ENCODE results near the gene PLA2G12A.

The PLA2G12A gene

DNA sequence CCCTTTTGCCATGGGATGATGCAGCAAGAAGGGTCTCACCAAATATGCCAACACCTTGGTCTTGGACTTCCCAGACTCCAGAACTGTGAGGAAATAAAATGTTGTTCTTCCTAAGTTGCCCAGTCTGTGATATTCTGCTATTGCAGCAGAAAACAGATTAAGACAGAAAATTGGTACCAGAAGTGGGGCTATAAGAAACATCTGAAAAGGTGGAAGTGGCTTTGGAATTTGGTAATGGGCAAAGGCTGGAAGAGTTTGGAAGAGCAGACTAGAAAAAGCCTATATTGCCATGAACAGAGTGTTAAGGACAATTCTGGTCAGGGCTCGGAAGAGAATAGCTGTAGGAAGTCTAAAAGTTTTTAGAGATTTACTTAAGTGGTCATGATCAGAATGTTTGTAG, 54.0 kb downstream of the PLA2G12A start:
- DNase-seq = no peak

DNA sequence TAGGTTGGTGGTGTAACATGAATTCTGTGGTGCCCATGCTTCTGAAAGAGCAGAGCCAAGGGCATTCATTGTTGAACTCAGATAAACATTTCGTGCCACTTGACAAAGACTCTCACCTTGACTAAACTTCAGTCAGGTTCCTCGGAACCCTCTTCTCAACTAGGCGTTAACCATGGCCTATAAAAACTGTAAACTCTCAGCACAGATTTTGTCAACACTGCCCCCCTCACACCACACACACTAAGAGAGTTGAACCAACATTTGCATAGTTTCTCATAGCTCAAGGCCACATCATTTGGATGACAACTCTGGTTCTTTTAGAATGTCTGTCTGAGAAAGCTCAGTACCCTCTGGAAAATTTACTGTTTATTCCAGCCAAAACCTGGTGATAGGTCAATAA, 54.7 kb downstream of the PLA2G12A start:
- DNase-seq = no peak

DNA sequence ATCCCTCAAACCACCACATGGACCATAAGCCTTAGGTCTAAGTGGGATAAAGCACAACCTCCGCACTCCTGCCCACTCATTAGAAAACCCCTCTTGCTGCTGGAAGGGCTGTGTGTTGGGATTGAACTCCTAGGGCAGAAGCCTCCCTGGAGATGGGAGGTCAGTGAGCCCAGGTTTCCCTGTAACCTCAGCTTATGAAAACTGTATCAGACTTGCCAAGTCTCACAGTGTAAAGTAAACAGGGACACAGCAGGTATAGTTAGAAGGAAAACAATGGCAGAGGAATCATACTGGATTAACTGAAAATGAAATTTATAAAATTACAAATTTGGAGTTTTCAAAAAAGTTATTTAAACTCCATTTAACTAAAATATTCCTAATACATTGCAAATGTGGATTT, 56.6 kb downstream of the PLA2G12A start:
- no peak for DNase-seq

DNA sequence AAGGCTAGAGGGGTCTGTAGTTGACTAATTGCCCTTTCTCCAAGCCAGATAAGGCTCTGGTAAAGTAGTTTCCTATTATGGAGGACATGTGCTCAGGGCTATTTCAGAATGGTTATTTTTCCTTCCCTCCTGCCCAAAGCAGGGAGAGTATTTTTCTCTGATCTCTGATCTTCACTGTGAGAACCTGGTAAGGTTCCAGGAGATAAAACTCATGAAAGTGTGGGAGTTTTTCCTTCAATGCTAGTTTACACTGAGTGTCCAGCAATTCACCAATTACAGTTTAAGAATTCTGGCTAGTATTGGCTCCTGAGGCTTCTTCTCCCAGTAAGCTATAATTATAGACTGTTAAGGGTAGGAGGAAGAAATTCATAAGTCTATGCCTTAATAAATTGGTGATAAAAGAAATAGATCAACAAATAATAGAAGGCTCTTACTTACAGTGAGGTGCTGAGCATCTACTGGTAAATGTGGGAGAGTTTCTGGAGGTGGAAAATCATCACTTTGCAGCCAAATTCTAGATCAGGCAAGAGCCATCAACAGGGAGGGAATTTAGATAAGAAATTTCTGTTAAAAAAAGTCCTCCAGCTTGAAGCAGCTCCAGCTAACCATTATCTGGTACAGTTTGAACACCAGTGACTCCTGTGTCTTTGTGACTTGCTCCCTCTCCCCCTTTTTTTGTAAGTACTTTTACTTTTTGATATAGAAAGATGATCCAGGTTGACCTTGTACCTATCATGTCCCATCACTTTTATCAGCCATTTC, 57.5 kb downstream of the PLA2G12A start:
- no peak for DNase-seq

DNA sequence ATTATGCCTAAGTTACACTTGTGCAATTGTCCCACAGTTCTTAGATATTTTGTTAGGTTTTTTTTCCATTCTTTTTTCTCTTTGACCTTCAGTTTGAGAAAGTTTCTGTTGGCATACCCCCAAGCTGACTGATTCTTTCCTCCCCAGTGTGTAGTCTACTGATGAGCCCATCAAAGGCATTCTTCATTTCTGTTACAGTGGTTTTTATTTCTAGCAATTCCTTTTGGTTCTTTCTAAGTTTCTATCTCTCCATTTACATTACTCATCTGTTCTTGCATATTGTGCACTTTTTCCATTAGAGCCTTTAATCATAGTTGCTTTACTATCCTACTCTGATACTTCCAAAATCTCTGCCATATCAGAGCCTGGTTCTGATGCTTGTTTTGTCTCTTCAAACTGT, 58.5 kb downstream of the PLA2G12A start:
- DNase-seq = no peak

DNA sequence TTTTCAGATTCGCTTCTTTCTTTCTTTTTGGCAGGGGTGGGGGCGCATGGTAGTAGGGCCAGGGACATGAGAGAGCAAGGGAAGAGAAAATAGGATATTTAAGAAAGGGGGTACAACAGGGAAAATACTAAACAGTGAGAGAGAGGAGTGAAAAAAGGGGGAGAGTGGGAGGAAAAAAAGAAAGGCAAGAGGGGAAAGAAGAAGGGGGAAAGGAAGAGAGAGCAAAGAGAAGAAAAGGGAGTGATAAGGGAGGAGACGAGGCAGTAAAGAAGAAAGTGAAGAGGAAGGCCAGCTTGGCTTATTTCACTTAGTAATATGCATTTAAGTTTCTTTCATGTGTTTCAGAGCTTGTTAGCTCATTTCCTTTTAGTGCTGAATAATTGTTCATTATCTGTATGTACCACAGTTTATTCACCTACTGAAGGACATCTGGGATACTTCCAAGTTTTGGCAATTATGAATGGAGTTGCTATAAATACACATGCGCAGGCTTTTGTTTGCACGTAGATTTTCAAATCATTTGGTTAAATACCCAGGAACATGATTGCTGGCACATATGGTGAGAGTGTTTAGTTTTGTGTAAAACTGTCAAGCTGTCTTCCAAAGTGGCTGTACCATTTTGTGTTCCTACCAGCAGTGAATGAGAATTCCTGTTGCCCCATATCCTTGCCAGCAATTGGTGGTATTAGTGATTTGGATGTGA, 63.9 kb downstream of the PLA2G12A start:
- no peak for DNase-seq

DNA sequence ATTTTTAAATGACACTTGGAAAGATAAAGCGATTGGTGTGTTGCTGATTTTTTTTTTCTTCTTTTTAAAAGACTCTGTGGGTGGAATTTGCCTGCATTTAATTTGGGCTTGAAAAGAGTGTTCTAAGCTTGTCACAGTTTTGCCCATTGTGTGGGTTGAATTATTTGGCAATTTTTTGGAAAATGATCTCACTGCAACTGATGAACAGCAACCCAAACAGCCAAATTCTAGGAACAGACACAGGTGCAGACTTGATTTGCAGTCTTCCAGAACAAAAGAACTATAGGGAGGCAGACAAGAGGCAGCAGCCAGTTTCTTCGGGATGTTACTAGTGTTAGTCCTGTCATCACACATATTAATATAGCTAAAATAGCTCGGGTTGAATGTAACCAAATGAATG, 67.1 kb downstream of the PLA2G12A start:
- no peak for DNase-seq

DNA sequence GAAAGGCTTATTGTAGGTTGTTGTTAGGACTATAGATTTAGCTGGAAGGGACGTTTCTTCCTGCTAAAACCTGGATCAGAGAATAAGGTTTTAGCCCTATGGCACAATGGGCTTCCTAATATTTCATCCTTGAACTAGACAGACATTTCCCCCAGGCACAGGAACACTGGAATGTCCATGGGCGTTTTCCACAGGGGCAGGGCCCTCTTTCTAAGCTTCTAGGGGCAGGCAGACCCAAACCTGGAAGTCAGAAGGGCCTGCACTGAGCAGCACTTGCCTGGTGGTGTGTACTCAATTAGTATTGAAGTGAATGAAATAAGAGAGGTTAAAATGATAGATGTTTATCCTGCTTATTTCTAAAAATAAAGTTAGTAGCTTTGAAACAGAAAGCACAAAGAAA, 67.8 kb downstream of the PLA2G12A start:
- no peak for DNase-seq
